ENCODE measurements around the gene SIX3.

DNA sequence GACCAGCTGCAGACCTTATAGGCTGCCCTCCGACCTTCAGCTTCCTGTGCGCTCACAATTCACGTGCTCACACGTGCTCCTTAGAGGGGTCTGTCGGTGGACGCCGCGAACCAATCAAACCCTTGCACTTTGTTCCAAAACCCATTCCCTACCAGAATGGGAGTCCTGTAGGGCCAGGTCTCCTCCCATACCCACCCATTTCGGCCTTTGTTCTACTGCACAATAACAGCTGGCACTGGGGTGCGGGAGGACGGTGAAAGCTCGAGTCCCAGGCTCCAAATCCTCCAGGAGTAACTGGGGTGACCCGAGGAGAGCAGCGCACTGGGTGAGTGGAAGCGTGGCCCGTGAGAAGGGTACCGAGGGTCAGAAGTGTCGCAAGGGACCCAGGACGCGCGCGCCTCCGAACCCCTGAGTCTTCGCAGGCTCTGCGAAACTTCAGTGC lies 13.0 kb downstream of the SIX3 start:
- TF ChIP-seq, protein P1, sequence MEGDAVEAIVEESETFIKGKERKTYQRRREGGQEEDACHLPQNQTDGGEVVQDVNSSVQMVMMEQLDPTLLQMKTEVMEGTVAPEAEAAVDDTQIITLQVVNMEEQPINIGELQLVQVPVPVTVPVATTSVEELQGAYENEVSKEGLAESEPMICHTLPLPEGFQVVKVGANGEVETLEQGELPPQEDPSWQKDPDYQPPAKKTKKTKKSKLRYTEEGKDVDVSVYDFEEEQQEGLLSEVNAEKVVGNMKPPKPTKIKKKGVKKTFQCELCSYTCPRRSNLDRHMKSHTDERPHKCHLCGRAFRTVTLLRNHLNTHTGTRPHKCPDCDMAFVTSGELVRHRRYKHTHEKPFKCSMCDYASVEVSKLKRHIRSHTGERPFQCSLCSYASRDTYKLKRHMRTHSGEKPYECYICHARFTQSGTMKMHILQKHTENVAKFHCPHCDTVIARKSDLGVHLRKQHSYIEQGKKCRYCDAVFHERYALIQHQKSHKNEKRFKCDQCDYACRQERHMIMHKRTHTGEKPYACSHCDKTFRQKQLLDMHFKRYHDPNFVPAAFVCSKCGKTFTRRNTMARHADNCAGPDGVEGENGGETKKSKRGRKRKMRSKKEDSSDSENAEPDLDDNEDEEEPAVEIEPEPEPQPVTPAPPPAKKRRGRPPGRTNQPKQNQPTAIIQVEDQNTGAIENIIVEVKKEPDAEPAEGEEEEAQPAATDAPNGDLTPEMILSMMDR (conservative IDR thresholded peaks at IDR 0.05; ENCODE audit: low read depth, low read length), result no peak
- no peak for TF ChIP-seq EZH2 (IDR thresholded peaks at IDR 0.05; ENCODE audit: low read length, unreplicated experiment)
